HCT116 (cell line): ENCODE measurements around the gene UBA52.

ENCODE experiments used
- EGR1 ChIP-seq: IDR thresholded peaks from 2 replicates; pipeline ENCODE4 v1.6.1; 2012; ENCODE audit warnings: low read depth
- ELF1 ChIP-seq: IDR thresholded peaks from 2 replicates; pipeline ENCODE4 v1.6.1; 2012; ENCODE audit warnings: low read depth, borderline replicate concordance
- POLR2A ChIP-seq: IDR thresholded peaks from 2 replicates; pipeline ENCODE4 v1.7.0; 2011; ENCODE audit warnings: borderline replicate concordance; ENCODE audit not compliant: insufficient read depth, insufficient read length; ENCODE audit errors: extremely low read depth
- ZFX ChIP-seq: fragments of 450-650 bp; IDR thresholded peaks from 2 replicates; pipeline ENCODE4 v1.6.1; 2017
- ZNF274 ChIP-seq: fragments of 200-500 bp; sonication (Bioruptor generic); IDR thresholded peaks from 2 replicates; pipeline ENCODE4 v1.6.1; 2014; ENCODE audit warnings: mild to moderate bottlenecking, low read depth, low read length, inconsistent platforms
- TF ChIP-seq, protein P1 (sequence below), 3 experiments: fragments of 200-600 bp in 1 of 3; sonication (generic) in 1 of 3; IDR thresholded peaks in 2 of 3; conservative IDR thresholded peaks in 1 of 3; 2 replicates each; pipeline ENCODE4 v1.5.1; 2012 to 2017; ENCODE audit warnings: low read depth in 2 of 3, low read length in 2 of 3, antibody characterized with exemption in 1 of 3, borderline replicate concordance in 1 of 3, control low read depth in 1 of 3, mild to moderate bottlenecking in 1 of 3, mixed read lengths in 1 of 3, mixed run types in 1 of 3, moderate library complexity in 1 of 3; ENCODE audit not compliant: insufficient read depth in 1 of 3
- TF ChIP-seq, protein P2 (sequence below): IDR thresholded peaks from 2 replicates; pipeline ENCODE4 v1.6.1; 2011; ENCODE audit warnings: mild to moderate bottlenecking, low read length, moderate library complexity; ENCODE audit not compliant: insufficient replicate concordance; ENCODE audit errors: extremely low read depth

DNA sequence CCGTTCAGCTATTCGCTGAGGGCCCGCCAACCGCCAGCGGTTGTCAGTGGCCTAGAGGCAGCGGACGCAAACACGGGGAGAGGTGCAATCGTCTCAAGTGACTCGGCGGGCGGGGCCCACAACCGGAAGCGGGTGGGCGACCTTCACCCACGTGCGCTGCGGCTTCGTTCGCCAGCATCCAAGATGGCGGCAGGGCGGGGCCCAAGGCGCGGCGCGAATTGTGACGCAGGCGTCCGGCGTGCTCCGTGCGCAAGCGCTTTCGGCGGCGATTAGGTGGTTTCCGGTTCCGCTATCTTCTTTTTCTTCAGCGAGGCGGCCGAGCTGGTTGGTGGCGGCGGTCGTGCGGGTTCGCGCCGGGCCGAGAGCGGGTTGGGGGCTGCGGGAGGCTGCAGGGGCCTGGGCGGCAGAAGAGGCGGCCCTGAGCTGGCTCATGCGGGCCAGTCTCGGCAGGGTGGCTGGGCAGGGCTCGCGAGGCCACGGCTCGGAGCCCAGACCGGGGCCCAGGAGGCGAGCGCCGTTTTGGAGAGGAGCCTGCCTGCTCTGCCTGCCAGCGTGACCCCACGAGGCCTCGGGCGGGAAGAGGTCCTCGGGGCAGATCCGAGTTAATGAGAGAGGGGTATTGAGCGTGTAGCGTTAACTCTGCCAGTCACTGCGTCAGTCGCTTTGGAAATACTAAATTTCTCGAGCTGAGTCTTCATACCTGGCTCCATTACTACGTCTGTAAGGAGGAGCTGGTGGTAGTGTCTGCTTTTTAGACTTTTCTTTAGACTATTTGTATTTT, at the start of gene UBA52:
- TF ChIP-seq, protein P1, sequence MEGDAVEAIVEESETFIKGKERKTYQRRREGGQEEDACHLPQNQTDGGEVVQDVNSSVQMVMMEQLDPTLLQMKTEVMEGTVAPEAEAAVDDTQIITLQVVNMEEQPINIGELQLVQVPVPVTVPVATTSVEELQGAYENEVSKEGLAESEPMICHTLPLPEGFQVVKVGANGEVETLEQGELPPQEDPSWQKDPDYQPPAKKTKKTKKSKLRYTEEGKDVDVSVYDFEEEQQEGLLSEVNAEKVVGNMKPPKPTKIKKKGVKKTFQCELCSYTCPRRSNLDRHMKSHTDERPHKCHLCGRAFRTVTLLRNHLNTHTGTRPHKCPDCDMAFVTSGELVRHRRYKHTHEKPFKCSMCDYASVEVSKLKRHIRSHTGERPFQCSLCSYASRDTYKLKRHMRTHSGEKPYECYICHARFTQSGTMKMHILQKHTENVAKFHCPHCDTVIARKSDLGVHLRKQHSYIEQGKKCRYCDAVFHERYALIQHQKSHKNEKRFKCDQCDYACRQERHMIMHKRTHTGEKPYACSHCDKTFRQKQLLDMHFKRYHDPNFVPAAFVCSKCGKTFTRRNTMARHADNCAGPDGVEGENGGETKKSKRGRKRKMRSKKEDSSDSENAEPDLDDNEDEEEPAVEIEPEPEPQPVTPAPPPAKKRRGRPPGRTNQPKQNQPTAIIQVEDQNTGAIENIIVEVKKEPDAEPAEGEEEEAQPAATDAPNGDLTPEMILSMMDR (IDR thresholded peaks at IDR 0.05 in 2 of 3, conservative IDR thresholded peaks at IDR 0.05 in 1 of 3; ENCODE audit: borderline replicate concordance in 1 of 3, insufficient read depth in 1 of 3, low read depth in 2 of 3, low read length in 2 of 3): no peak
- peak; percentile 93 for TF ChIP-seq EGR1
- peak; percentile 90 for TF ChIP-seq POLR2A
- no peak for TF ChIP-seq ZNF274
- peak; percentile 96; the same call in 1 of the 2 replicates for TF ChIP-seq ELF1
- TF ChIP-seq, protein P2, sequence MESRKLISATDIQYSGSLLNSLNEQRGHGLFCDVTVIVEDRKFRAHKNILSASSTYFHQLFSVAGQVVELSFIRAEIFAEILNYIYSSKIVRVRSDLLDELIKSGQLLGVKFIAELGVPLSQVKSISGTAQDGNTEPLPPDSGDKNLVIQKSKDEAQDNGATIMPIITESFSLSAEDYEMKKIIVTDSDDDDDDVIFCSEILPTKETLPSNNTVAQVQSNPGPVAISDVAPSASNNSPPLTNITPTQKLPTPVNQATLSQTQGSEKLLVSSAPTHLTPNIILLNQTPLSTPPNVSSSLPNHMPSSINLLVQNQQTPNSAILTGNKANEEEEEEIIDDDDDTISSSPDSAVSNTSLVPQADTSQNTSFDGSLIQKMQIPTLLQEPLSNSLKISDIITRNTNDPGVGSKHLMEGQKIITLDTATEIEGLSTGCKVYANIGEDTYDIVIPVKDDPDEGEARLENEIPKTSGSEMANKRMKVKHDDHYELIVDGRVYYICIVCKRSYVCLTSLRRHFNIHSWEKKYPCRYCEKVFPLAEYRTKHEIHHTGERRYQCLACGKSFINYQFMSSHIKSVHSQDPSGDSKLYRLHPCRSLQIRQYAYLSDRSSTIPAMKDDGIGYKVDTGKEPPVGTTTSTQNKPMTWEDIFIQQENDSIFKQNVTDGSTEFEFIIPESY: no peak
- peak; percentile 86; the same call in 1 of the 2 replicates for TF ChIP-seq ZFX
